Karpas-422 (cell line): ENCODE measurements around the gene CCDC85C. TPM values are rescaled to one million over a fixed set of nuclear protein-coding genes. Genes with fewer than 3 reads are reported as not detected.
A peak's percentile ranks its signal among the peaks of the same experiment; 100 is the strongest.

Experiments used
- DNase-seq: peaks from one replicate; pipeline ENCODE4 v3.0.0-alpha.2; 2015
- H2AFZ ChIP-seq: fragments of 200-600 bp; sonication (generic); 2 replicates; pipeline ENCODE4 v1.6.1; 2014; ENCODE audit warnings: antibody characterized with exemption, low read length, mixed read lengths
- H3K27ac ChIP-seq: fragments of 200-600 bp; sonication (generic); 2 replicates; pipeline ENCODE4 v1.5.1; 2014; ENCODE audit warnings: mild to moderate bottlenecking, low read length, moderate library complexity
- H3K27me3 ChIP-seq: fragments of 200-600 bp; sonication (generic); 2 replicates; pipeline ENCODE4 v1.6.1; 2014; ENCODE audit warnings: low read length, mixed read lengths
- H3K36me3 ChIP-seq: fragments of 200-600 bp; sonication (generic); 2 replicates; pipeline ENCODE4 v1.6.1; 2014; ENCODE audit warnings: low read length, mixed read lengths; ENCODE audit not compliant: insufficient read depth
- H3K4me1 ChIP-seq: fragments of 200-600 bp; sonication (generic); 2 replicates; pipeline ENCODE4 v1.6.1; 2014; ENCODE audit warnings: mild to moderate bottlenecking, low read length, mixed read lengths
- H3K4me2 ChIP-seq: fragments of 200-600 bp; sonication (generic); 2 replicates; pipeline ENCODE4 v1.6.1; 2014; ENCODE audit warnings: low read length, low read depth, mild to moderate bottlenecking; ENCODE audit not compliant: poor library complexity, severe bottlenecking
- H3K4me3 ChIP-seq: fragments of 200-600 bp; sonication (generic); 2 replicates; pipeline ENCODE4 v1.5.1; 2014; ENCODE audit warnings: mild to moderate bottlenecking, antibody characterized with exemption, low read length, mixed read lengths
- H3K79me2 ChIP-seq: fragments of 200-600 bp; sonication (generic); 2 replicates; pipeline ENCODE4 v1.6.1; 2014; ENCODE audit warnings: mild to moderate bottlenecking, low read length, mixed read lengths
- H3K9ac ChIP-seq: fragments of 200-600 bp; sonication (generic); 2 replicates; pipeline ENCODE4 v1.6.0; 2014; ENCODE audit warnings: low read length
- H3K9me2 ChIP-seq: fragments of 200-600 bp; sonication (generic), shearing (Covaris generic); replicated peaks from 2 replicates; pipeline ENCODE4 v1.6.0; 2014; ENCODE audit warnings: mild to moderate bottlenecking, low read length, moderate library complexity; ENCODE audit not compliant: insufficient read depth
- H3K9me3 ChIP-seq: fragments of 300-700, 200-600 bp; sonication (generic); 2 replicates; pipeline ENCODE4 v1.6.1; 2014; ENCODE audit warnings: low read length, mixed read lengths
- H4K20me1 ChIP-seq: fragments of 200-600 bp; sonication (generic); 2 replicates; pipeline ENCODE4 v1.6.1; 2014; ENCODE audit warnings: mild to moderate bottlenecking, antibody characterized with exemption, low read length, low read depth; ENCODE audit not compliant: insufficient read depth
- total RNA-seq: library from RNA; depleted of rRNA; stranded (reverse); fragments of >200 nt; shearing (Covaris generic); gene quantifications from 2 replicates; pipeline ENCODE4 v1.2.3, GENCODE V29; 2014; ENCODE audit warnings: low replicate concordance; rRNA removed

Gene CCDC85C
- 18.3 and 25.6 TPM in 2 replicates for total RNA-seq

GRCh38 chr14:99603471-99604277, at the start of gene CCDC85C:
CCDC85C (minus strand) TSS chr14:99604207; CDS start chr14:99603959, 248 bp downstream.
- peak within 1 kb of the TSS; percentile 72 for H3K4me2 ChIP-seq
- no peaks in the 10 kb centered on the region for H3K79me2 ChIP-seq
- H3K9me3 ChIP-seq: no peaks in the 10 kb centered on the region
- H3K9me2 ChIP-seq: no peaks in the 10 kb centered on the region
- H3K27ac ChIP-seq: peak within 1 kb of the TSS; percentile 26; the same call in 1 of the 2 replicates
- peak within 1 kb of the TSS; percentile 72 for H3K4me3 ChIP-seq
- DNase-seq: no peak
- no peaks in the 10 kb centered on the region for H4K20me1 ChIP-seq
- no peaks in the 10 kb centered on the region for H3K36me3 ChIP-seq
- peaks cover 10% of the 10 kb centered on the region for H3K4me1 ChIP-seq
- H2AFZ ChIP-seq: peak within 1 kb of the TSS; percentile 39; the same call in 1 of the 2 replicates
- H3K27me3 ChIP-seq: no peaks in the 10 kb centered on the region
- H3K9ac ChIP-seq: peak within 1 kb of the TSS; percentile 70

DNA sequence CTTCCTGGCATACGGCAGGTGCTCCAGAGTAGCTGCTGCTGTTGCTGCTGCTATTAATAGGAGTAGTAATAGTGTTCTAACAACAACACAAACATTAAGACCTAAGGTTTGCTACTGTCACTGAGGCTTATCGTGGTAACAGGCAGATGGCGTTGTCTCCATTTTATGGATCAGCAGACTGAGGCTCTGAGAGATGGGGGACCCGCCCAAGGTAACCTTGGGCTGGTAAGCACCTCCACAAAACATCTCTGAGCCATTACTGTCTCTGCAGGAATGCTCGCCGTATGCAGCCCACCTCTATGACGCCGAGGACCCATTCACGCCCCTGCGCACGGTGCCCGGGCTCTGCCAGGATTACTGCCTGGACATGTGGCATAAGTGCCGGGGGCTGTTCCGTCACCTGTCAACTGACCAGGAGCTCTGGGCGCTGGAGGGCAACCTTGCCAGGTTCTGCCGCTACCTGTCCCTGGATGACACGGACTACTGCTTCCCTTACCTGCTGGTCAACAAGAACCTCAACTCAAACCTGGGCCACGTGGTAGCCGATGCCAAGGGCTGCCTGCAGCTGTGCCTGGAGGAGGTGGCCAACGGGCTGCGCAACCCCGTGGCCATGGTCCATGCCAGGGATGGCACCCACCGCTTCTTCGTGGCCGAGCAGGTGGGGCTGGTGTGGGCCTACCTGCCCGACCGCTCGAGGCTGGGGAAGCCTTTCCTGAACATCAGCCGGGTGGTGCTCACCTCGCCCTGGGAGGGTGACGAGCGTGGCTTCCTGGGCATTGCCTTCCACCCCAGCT, 48.1 kb upstream of the CCDC85C start:
- Histone ChIP-seq H3K27me3 (no peaks in the 10 kb centered on the region), H3K9me2 (no peaks in the 10 kb centered on the region), H3K79me2 (no peaks in the 10 kb centered on the region), H4K20me1 (peaks cover 5% of the 10 kb centered on the region; the same call in 1 of the 2 replicates), H3K4me3 (no peak overlapping the region), H3K9me3 (no peaks in the 10 kb centered on the region), H3K9ac (no peak overlapping the region), H3K27ac (no peak overlapping the region), H2AFZ (no peak overlapping the region), H3K4me2 (no peak overlapping the region), H3K36me3 (no peaks in the 10 kb centered on the region), H3K4me1 (no peaks in the 10 kb centered on the region)
- DNase-seq: no peak

- H3K4me2 ChIP-seq: no peak overlapping the region
- no peaks in the 10 kb centered on the region for H3K9me2 ChIP-seq
- H3K79me2 ChIP-seq: no peaks in the 10 kb centered on the region
- H3K27me3 ChIP-seq: no peaks in the 10 kb centered on the region
- H2AFZ ChIP-seq: no peak overlapping the region
- H4K20me1 ChIP-seq: peaks cover 5% of the 10 kb centered on the region; the same call in 1 of the 2 replicates
- H3K9me3 ChIP-seq: no peaks in the 10 kb centered on the region
- no peak for DNase-seq
- H3K4me1 ChIP-seq: no peaks in the 10 kb centered on the region
- H3K9ac ChIP-seq: no peak overlapping the region
- no peak overlapping the region for H3K27ac ChIP-seq
- no peak overlapping the region for H3K4me3 ChIP-seq
- H3K36me3 ChIP-seq: no peaks in the 10 kb centered on the region
Measured at GRCh38 chr14:99650189-99650588, 46.2 kb upstream of the CCDC85C start.

GRCh38 chr14:99649643-99650042, 45.6 kb upstream of the CCDC85C start:
- Histone ChIP-seq H2AFZ (no peak overlapping the region), H3K36me3 (no peaks in the 10 kb centered on the region), H3K4me3 (no peak overlapping the region), H3K9me3 (no peaks in the 10 kb centered on the region), H3K27me3 (no peaks in the 10 kb centered on the region), H3K79me2 (no peaks in the 10 kb centered on the region), H3K27ac (no peak overlapping the region), H4K20me1 (peaks cover 5% of the 10 kb centered on the region; the same call in 1 of the 2 replicates), H3K9me2 (no peaks in the 10 kb centered on the region), H3K9ac (no peak overlapping the region), H3K4me1 (no peaks in the 10 kb centered on the region), H3K4me2 (no peak overlapping the region)
- DNase-seq: no peak

DNA sequence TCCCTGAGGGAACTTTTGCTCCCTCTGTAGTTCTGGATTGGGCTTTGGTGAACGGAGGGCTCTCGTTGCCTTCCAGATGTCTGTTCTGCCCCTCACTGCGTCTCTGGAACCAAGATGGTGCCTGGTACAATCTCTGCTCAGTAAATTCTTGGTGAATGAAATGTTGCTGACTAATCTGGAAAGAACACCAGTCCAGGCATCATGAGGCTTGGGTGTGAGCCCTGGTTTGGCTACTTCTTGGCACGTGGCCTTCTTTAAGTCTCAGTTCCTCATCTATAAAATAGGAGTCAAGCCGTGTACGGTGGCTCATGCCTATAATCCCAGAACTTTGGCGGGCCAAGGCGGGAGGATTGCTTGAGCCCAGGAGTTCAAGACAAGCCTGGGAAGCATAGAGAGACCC, 45.2 kb upstream of the CCDC85C start:
- H3K9me2 ChIP-seq: no peaks in the 10 kb centered on the region
- H3K36me3 ChIP-seq: no peaks in the 10 kb centered on the region
- H3K79me2 ChIP-seq: no peaks in the 10 kb centered on the region
- H3K4me1 ChIP-seq: no peaks in the 10 kb centered on the region
- no peak overlapping the region for H3K4me2 ChIP-seq
- no peak overlapping the region for H3K4me3 ChIP-seq
- H3K9me3 ChIP-seq: no peaks in the 10 kb centered on the region
- H3K27ac ChIP-seq: no peak overlapping the region
- H4K20me1 ChIP-seq: peaks cover 5% of the 10 kb centered on the region; the same call in 1 of the 2 replicates
- H2AFZ ChIP-seq: no peak overlapping the region
- no peak overlapping the region for H3K9ac ChIP-seq
- no peak for DNase-seq
- H3K27me3 ChIP-seq: no peaks in the 10 kb centered on the region

DNA sequence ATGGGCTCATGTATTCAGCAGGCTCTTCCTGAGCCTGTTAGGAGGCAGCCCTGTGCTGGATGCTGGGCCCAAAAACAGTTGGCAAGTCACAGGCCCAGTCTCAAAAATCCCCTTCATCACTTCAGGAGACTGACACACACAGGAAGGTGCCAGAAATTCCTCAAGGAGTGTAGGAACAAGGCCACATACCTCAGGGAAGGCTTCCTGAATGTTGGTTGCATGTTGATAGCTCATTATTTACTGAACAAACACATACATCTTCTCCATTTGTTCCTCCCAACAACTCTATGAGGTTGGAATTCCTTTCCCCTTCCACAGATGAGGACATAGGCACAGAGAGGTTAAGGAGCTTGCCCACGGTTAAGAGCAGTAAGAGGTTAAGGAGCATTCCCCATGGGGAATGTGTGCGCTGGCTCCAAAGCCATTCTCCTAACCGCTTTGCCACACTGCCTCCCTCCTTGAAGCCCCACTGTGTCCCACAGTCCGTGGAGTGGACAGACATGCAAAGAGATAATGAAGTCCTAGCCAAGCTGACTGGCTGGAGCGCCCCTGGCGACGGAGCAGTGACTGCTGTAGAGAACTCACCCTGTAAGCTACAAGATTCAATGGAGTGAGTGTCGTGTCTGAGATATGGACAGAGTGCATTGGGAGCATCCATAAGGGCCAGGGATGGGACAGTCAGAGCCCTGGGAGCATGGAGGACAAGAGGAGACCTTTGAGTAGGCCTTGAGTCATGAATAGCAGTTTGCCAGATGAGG, 44.2 kb upstream of the CCDC85C start:
- Histone ChIP-seq H3K9me3 (no peaks in the 10 kb centered on the region), H3K4me3 (no peak overlapping the region), H3K9ac (no peak overlapping the region), H3K27ac (no peak overlapping the region), H3K36me3 (no peaks in the 10 kb centered on the region), H3K79me2 (no peaks in the 10 kb centered on the region), H3K27me3 (no peaks in the 10 kb centered on the region), H3K9me2 (no peaks in the 10 kb centered on the region), H3K4me2 (no peak overlapping the region), H2AFZ (no peak overlapping the region), H4K20me1 (peaks cover 5% of the 10 kb centered on the region; the same call in 1 of the 2 replicates), H3K4me1 (no peaks in the 10 kb centered on the region)
- DNase-seq: no peak

DNA sequence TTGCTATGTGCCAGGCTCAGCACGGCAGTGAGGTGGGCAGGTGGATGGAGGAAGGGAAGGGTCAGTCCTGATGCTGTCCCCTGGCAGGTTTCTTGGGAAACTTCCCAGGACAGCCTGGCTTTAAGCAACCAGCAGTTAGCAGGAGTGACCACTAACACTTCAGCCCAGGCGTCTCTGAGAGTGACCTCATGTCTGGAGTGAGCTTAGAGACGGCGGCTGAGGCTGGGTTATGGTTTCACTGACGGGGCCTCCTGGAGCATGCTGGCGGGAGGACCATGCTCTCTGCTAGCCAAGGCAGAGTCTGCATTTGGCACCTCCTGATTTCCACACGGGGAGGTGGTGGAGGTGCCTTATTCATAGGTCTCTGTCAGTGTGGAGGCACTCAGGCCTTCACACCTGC, 43.4 kb upstream of the CCDC85C start:
- no peak overlapping the region for H2AFZ ChIP-seq
- no peak overlapping the region for H3K4me3 ChIP-seq
- no peaks in the 10 kb centered on the region for H3K27me3 ChIP-seq
- no peaks in the 10 kb centered on the region for H3K4me1 ChIP-seq
- H4K20me1 ChIP-seq: peaks cover 5% of the 10 kb centered on the region; the same call in 1 of the 2 replicates
- no peak overlapping the region for H3K27ac ChIP-seq
- no peaks in the 10 kb centered on the region for H3K79me2 ChIP-seq
- H3K9ac ChIP-seq: no peak overlapping the region
- no peaks in the 10 kb centered on the region for H3K9me3 ChIP-seq
- no peaks in the 10 kb centered on the region for H3K36me3 ChIP-seq
- H3K9me2 ChIP-seq: no peaks in the 10 kb centered on the region
- no peak overlapping the region for H3K4me2 ChIP-seq
- no peak for DNase-seq
